Esophagus muscularis mucosa (tissue), 4 donors: ENCODE measurements around the gene PHACTR1. TPM values are rescaled to one million over a fixed set of nuclear protein-coding genes. Genes with fewer than 3 reads are reported as not detected.

Experiments
- DNase-seq: peaks from one replicate; pipeline ENCODE4 v3.0.0-alpha.2; 2017; ENCODE audit errors: extremely low spot score
- H3K27ac ChIP-seq, 4 donors: fragments of 200-600 bp; sonication (generic); replicated peaks in 1 of 4; 1 replicate in 3 of 4; 2 replicates in 1 of 4; pipeline ENCODE4 v1.5.1; 2016 to 2019; ENCODE audit warnings: mild to moderate bottlenecking in 1 of 4
- H3K27me3 ChIP-seq, 4 donors: fragments of 200-600 bp; sonication (generic); one replicate each; pipeline versions ENCODE4 v1.5.1 to v1.6.0; 2016 to 2019
- H3K36me3 ChIP-seq, 4 donors: fragments of 200-600 bp; sonication (generic); one replicate each; pipeline ENCODE4 v1.5.1; 2016 to 2019
- H3K4me1 ChIP-seq, 4 donors: fragments of 200-600 bp; sonication (generic); one replicate each; pipeline ENCODE4 v1.5.1; 2016 to 2019
- H3K4me3 ChIP-seq, 4 donors: fragments of 200-600 bp; sonication (generic); 1 replicate in 2 of 4; 2 replicates in 2 of 4; pipeline ENCODE4 v1.5.1; 2016 to 2019; ENCODE audit warnings: mild to moderate bottlenecking in 4 of 4, moderate library complexity in 1 of 4
- H3K9me3 ChIP-seq, 4 donors: fragments of 200-600 bp; sonication (generic); 1 replicate in 3 of 4; 2 replicates in 1 of 4; pipeline ENCODE4 v1.5.1; 2016 to 2019
- EP300 ChIP-seq: sonication (generic); formaldehyde crosslinking; IDR thresholded peaks from one replicate; pipeline ENCODE4 v1.6.1; 2017; ENCODE audit warnings: antibody characterized with exemption
- POLR2A ChIP-seq: fragments of 450-650 bp; IDR thresholded peaks from one replicate; pipeline ENCODE4 v1.6.1; 2017; ENCODE audit warnings: antibody characterized with exemption, moderate library complexity, mild to moderate bottlenecking, low read depth
- POLR2AphosphoS5 ChIP-seq, 2 donors: sonication (generic); formaldehyde crosslinking; IDR thresholded peaks; one replicate each; pipeline ENCODE4 v1.6.1; 2017; ENCODE audit warnings: antibody characterized with exemption in 2 of 2
- WGBS: methylation state at CpG from one replicate; pipeline ENCODE4 v1.1.5; 2018; 5-methylcytosine and 5-hydroxymethylcytosine counted together
- intact Hi-C: fragments of 100-400 bp; cut with DNase I; formaldehyde crosslinking; loops from one replicate; pipeline ENCODE4 v1.15.1; 2023
- total RNA-seq, 4 donors: library from RNA; depleted of rRNA; stranded (reverse); fragments of >200 nt; gene quantifications; one replicate each; pipeline versions ENCODE4 v1.1.0 to v1.2.1, GENCODE V29; 2016
- TF ChIP-seq, protein P1 (sequence below), 3 experiments: fragments of 200-600 bp in 2 of 3; fragments of 450-650 bp in 1 of 3; sonication (generic) in 2 of 3; IDR thresholded peaks; one replicate each; pipeline ENCODE4 v1.5.1; 2017 to 2019; ENCODE audit warnings: antibody characterized with exemption in 3 of 3, mild to moderate bottlenecking in 2 of 3, moderate library complexity in 1 of 3

PHACTR1 gene
- total RNA-seq, 4 donors from 2014 or later = 0.83 to 4.2 (median 3.1) TPM

DNA sequence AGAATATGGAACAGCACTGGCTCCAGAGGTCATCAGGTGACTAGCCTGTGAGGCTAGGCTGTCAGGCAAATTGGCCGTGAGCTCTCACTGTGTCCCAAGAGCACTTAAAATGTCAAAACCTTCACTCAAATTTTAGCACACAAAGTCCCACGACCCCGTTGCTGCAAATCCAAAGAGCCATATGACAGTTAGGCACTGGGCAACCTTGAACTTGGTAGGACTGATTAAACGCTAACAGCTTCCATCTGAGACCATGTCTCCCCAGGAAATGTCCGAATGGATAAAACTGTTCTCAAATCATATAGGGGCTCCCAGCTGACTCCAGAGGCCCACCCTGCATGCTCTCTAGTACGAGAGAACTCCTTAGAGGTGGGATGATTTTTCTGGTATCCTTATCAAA, 196.6 kb downstream of the PHACTR1 start:
- TF ChIP-seq EP300 (no peak), POLR2AphosphoS5 (IDR thresholded peaks at IDR 0.05) (no peak), POLR2A (no peak)
- TF ChIP-seq, protein P1, sequence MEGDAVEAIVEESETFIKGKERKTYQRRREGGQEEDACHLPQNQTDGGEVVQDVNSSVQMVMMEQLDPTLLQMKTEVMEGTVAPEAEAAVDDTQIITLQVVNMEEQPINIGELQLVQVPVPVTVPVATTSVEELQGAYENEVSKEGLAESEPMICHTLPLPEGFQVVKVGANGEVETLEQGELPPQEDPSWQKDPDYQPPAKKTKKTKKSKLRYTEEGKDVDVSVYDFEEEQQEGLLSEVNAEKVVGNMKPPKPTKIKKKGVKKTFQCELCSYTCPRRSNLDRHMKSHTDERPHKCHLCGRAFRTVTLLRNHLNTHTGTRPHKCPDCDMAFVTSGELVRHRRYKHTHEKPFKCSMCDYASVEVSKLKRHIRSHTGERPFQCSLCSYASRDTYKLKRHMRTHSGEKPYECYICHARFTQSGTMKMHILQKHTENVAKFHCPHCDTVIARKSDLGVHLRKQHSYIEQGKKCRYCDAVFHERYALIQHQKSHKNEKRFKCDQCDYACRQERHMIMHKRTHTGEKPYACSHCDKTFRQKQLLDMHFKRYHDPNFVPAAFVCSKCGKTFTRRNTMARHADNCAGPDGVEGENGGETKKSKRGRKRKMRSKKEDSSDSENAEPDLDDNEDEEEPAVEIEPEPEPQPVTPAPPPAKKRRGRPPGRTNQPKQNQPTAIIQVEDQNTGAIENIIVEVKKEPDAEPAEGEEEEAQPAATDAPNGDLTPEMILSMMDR (IDR thresholded peaks at IDR 0.05) = no peak
- Histone ChIP-seq H3K9me3 (no peaks in the 10 kb centered on the region), H3K36me3 (no peaks in the 10 kb centered on the region), H3K4me3 (no peak overlapping the region), H3K27ac (no peak overlapping the region), H3K4me1 (no peaks in the 10 kb centered on the region), H3K27me3 (no peaks in the 10 kb centered on the region)
- intact Hi-C loops = loop anchor here (2.0 kb wide), 1 partner anchor 418 kb away; no protein-coding TSS in a partner anchor
- WGBS = 96% methylated on average over 6 of the region's 6 CpGs
- no peak for DNase-seq

DNA sequence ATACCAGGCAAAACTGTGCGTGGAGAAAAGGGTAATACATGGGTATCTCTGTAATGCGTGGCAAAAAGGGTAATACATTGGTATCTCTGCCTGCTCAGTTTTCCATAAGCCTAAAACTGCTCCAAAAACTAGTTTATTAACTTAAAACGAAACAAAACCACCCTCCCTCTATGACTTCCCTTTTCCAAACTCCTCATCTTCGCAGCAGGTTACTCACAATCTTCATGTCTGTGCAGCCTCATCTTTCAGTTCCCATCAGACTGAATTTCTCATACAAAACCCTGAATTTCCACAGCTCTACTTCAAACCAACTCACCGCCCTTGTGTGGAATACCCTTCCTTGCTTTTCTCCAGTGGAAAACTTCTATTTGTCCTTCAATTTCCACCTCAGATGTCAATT, 199.4 kb downstream of the PHACTR1 start:
- 76% methylated on average over 5 of the region's 5 CpGs for WGBS
- no peak overlapping the region for H3K4me3 ChIP-seq
- intact Hi-C loops = no loop called here
- H3K36me3 ChIP-seq = no peaks in the 10 kb centered on the region
- TF ChIP-seq POLR2A = no peak
- TF ChIP-seq EP300 = no peak
- TF ChIP-seq, protein P1 (IDR thresholded peaks at IDR 0.05) = no peak
- no peak for TF ChIP-seq POLR2AphosphoS5 (IDR thresholded peaks at IDR 0.05)
- H3K4me1 ChIP-seq = no peaks in the 10 kb centered on the region
- no peaks in the 10 kb centered on the region for H3K27me3 ChIP-seq
- H3K9me3 ChIP-seq = no peaks in the 10 kb centered on the region
- no peak overlapping the region for H3K27ac ChIP-seq
- DNase-seq = no peak

DNA sequence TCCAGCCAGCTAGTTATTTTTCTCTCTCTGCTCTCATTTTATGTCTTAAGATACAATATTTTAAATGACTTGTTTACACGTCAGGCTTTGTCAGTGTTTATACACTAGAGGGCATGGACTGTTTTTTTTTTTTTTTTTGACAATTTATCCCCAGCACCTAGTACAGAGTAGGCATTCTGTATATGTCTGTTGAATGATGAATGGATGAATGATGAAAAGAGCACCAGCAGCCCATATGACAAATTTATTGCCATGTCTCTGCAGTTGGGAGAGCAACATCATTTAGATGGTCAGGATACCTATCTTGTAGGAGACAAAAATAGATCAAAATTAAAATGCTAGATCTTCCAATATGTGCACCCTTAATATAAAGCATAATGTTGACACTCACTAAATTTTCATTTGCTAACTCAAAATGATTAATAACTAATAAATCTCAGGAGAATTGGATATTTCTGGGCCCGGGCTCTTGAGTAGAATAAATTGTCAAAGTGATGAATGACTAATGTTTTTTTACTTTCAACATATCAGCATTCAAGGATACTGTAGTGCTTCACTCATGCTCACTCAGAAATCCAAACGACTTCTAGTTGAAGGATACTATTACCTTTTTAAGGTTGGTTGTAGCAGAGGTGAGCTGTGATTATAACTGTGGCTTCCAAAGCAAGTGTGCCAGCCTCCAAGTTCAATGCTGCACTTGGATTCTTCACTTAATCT, 200.0 kb downstream of the PHACTR1 start:
- intact Hi-C loops = no loop called here
- no peak for DNase-seq
- Histone ChIP-seq H3K36me3 (no peaks in the 10 kb centered on the region), H3K4me1 (no peaks in the 10 kb centered on the region), H3K27ac (no peak overlapping the region), H3K27me3 (no peaks in the 10 kb centered on the region), H3K4me3 (no peak overlapping the region), H3K9me3 (no peaks in the 10 kb centered on the region)
- WGBS = 62% methylated on average over 3 of the region's 3 CpGs
- TF ChIP-seq EP300 = no peak
- TF ChIP-seq, protein P1 (IDR thresholded peaks at IDR 0.05) = no peak
- TF ChIP-seq POLR2AphosphoS5 (IDR thresholded peaks at IDR 0.05) = no peak
- no peak for TF ChIP-seq POLR2A

DNA sequence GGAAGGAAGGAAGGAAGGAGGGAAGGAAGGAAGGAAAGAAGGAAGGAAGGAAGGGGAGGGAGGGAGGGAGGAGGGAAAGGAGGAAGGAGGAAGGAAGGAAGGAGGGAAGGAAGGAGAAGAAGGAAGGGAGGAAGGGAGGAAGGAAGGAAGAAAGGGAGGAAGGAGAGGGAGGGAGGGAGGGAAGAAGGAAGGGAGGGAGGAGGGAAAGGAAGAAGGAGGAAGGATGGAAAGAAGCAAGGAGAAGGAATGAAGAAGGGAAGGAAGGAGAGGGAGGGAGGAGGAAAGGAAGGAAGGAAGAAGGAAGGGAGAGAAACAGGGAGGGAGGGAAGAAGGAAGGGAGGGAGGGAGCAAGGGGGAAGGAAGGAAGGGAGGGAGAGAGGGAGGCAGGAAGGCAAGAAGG, 204.9 kb downstream of the PHACTR1 start:
- no peaks in the 10 kb centered on the region for H3K9me3 ChIP-seq
- no peaks in the 10 kb centered on the region for H3K27me3 ChIP-seq
- intact Hi-C loops = no loop called here
- no peaks in the 10 kb centered on the region for H3K4me1 ChIP-seq
- H3K36me3 ChIP-seq = no peaks in the 10 kb centered on the region
- TF ChIP-seq EP300 = no peak
- TF ChIP-seq, protein P1 (IDR thresholded peaks at IDR 0.05) = no peak
- no peak overlapping the region for H3K4me3 ChIP-seq
- H3K27ac ChIP-seq = no peak overlapping the region
- no peak for DNase-seq
